ENCODE results near the gene PLXNC1. TPM values are rescaled to one million over a fixed set of nuclear protein-coding genes. Genes with fewer than 3 reads are reported as not detected.

PLXNC1 gene
- total RNA-seq, 1 donor: 40.4 TPM

DNA sequence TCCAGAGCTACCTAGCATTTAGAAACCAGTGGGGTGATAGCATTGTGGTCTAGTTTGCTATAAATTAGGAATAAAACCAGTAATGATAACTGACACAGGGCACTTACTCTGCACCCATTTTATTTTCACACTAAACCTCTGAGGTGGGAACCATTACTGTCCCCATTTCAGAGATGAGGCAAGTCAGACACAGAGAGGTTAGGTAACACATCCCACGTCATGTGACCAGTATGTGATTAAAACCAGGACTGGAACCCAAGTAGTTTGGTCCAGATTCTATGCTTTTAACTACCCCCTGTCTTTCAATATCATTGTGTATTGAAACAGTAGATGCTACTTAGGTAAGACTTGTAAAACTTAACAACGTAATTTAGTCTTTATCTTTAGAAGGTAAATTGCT lies 110.2 kb downstream of the PLXNC1 start:
- H3K9me3 ChIP-seq (ENCODE audit: low read depth, low read length): no peaks in the 10 kb centered on the region
- H3K4me3 ChIP-seq (ENCODE audit: low read length): no peak overlapping the region
- peaks cover 23% of the 10 kb centered on the region for H3K4me1 ChIP-seq (ENCODE audit: insufficient read depth, low read length)
- no peaks in the 10 kb centered on the region for H3K27me3 ChIP-seq (ENCODE audit: insufficient read depth, low read length)

GRCh38 chr12:94260017-94260416 lies 111.6 kb downstream of the PLXNC1 start:
- Histone ChIP-seq H3K9me3 (ENCODE audit: low read depth, low read length) (no peaks in the 10 kb centered on the region), H3K4me1 (ENCODE audit: insufficient read depth, low read length) (peaks cover 32% of the 10 kb centered on the region), H3K4me3 (ENCODE audit: low read length) (no peak overlapping the region), H3K27me3 (ENCODE audit: insufficient read depth, low read length) (no peaks in the 10 kb centered on the region)

DNA sequence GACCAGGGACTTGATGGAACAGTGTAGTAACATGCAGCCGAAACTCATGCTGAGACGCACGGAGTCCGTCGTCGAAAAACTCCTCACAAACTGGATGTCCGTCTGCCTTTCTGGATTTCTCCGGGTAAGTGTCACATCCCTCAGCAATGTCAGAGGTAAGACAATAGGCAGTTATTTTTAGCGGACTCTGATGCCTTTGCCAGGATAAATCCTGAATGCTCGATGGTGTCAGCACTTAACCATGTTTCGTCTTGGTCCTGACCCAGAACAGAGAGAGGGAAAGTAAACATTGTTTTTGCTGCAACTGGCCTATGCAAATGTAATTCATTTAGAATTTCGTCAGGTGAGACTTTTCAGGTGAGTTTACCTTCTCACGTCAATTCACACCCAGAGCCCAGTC lies 112.3 kb downstream of the PLXNC1 start:
- Histone ChIP-seq H3K9me3 (ENCODE audit: low read depth, low read length) (no peaks in the 10 kb centered on the region), H3K4me1 (ENCODE audit: insufficient read depth, low read length) (peaks cover 34% of the 10 kb centered on the region), H3K27me3 (ENCODE audit: insufficient read depth, low read length) (no peaks in the 10 kb centered on the region), H3K4me3 (ENCODE audit: low read length) (no peak overlapping the region)

DNA sequence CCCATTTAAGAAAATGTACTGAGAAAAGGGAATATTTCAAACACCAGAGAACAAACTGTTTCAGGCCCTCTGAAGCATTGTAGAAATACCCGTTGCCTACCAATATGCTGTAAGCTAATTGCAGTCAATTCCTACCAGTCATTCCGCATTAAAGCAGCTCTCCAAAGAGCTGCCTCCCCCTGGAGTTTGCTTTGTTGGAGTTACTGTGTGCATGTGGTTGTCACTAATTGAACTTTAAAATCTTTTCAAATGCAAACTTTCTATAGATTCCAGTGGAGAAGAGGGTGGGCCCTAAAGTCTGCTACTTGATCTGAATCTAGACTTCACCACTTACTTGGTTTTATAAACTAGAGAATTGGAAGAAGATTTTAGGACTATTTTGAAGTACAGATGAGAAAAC lies 112.7 kb downstream of the PLXNC1 start:
- H3K4me1 ChIP-seq (ENCODE audit: insufficient read depth, low read length): peaks cover 38% of the 10 kb centered on the region
- no peaks in the 10 kb centered on the region for H3K9me3 ChIP-seq (ENCODE audit: low read depth, low read length)
- no peaks in the 10 kb centered on the region for H3K27me3 ChIP-seq (ENCODE audit: insufficient read depth, low read length)
- no peak overlapping the region for H3K4me3 ChIP-seq (ENCODE audit: low read length)

DNA sequence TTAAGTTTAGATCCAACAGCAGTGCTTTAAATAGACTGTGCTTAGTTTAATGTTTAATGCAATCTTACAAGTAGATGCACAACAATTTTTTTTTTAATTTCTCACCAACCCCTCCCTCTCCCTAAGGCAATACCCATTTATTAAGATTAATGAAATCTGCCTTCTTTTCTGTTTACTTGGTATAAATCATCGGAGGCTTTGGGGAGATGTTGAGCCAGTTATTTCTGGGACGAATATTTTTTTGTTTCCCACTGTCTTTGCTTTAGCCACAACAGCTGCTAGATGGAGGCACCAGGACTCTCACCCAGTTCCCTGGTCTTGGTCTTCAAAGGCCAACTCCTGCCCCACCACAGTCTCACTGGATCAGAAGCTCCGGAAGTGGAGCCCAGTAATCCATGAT lies 113.4 kb downstream of the PLXNC1 start:
- no peaks in the 10 kb centered on the region for H3K27me3 ChIP-seq (ENCODE audit: insufficient read depth, low read length)
- no peak overlapping the region for H3K4me3 ChIP-seq (ENCODE audit: low read length)
- H3K4me1 ChIP-seq (ENCODE audit: insufficient read depth, low read length): peaks cover 45% of the 10 kb centered on the region
- H3K9me3 ChIP-seq (ENCODE audit: low read depth, low read length): no peaks in the 10 kb centered on the region

DNA sequence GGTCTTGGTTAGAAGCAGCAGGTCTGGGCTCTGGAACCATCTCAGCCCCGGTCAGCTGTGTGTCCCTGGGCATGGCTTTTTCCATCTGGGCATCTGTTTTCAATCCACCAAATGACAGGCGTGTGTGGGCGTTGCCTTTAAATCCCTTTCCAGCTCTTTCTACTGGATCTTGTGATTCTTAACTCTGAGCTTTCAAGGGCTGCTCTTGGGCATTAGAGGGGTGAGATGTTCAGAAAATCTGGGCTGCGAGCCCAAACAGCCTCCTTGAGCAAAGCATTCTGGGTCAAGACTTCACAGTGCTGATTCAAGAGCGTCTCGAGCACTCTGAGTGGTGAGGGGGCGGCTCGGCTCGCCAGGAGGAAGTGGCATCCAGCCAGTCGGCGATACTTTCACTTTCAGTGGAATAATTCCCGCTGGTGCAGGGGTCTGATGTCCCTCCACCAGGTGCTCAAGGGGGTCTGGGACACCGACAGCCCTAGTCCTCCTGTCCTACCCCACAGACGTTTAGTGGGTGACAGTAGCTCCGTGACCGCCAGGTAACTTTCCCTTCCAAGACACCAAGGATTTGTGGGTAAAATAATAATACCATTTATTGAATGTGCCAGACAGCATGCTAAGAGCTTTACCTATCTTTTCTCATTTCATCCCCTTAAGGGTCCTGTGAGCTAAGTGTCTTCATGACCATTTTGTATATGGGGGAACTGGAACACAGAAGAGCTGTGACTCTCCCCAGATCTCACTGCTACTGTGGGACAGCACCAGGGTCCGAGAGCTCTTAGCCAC lies 114.0 kb downstream of the PLXNC1 start:
- H3K9me3 ChIP-seq (ENCODE audit: low read depth, low read length): no peaks in the 10 kb centered on the region
- peak overlapping the region; percentile 56 for H3K4me3 ChIP-seq (ENCODE audit: low read length)
- no peaks in the 10 kb centered on the region for H3K27me3 ChIP-seq (ENCODE audit: insufficient read depth, low read length)
- H3K4me1 ChIP-seq (ENCODE audit: insufficient read depth, low read length): peaks cover 48% of the 10 kb centered on the region

DNA sequence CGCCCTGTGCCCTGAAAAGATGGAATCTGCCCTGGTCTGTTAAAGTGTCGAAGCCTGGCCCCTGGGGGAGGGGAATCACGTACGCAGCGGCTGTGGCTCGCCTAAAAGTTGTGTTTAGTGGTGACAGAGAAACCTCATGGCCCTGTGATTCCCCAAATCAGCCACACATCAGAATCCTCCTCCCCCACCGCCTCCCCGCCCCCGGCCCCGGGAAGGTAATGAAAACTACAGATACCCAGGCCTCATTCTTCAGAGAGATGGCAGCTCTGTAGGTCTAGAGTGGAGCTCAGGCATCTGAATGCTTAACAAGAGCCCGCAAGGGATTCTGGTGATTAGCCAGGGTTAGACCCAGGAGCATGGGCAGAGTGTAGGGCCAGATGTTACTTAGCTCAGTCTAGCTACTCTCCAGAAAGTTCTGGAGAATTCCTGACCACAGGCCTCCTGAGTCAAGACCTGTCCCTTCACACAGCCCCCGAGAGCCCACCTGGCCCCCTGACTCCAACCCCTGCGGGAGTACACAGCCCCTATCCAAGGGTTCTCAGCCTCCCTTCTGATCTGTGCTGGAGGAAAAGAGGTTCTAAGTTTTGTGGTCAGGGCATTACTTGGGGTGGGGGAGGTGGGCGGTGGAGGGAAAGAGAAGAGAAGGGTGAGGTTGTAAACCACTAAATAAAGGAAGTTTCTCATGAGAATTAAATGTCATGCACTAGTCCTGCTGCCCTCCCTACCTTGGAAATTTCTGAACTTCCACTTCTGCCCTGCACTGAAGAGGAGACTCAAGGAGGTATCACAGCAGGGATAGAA lies 114.8 kb downstream of the PLXNC1 start:
- peak overlapping the region; percentile 56 for H3K4me3 ChIP-seq (ENCODE audit: low read length)
- H3K9me3 ChIP-seq (ENCODE audit: low read depth, low read length): no peaks in the 10 kb centered on the region
- peaks cover 56% of the 10 kb centered on the region for H3K4me1 ChIP-seq (ENCODE audit: insufficient read depth, low read length)
- no peaks in the 10 kb centered on the region for H3K27me3 ChIP-seq (ENCODE audit: insufficient read depth, low read length)

- H3K9me3 ChIP-seq (ENCODE audit: low read depth, low read length): no peaks in the 10 kb centered on the region
- no peak overlapping the region for H3K4me3 ChIP-seq (ENCODE audit: low read length)
- H3K27me3 ChIP-seq (ENCODE audit: insufficient read depth, low read length): no peaks in the 10 kb centered on the region
- peaks cover 59% of the 10 kb centered on the region for H3K4me1 ChIP-seq (ENCODE audit: insufficient read depth, low read length)
Measured at GRCh38 chr12:94263905-94264561, 115.7 kb downstream of the PLXNC1 start.

DNA sequence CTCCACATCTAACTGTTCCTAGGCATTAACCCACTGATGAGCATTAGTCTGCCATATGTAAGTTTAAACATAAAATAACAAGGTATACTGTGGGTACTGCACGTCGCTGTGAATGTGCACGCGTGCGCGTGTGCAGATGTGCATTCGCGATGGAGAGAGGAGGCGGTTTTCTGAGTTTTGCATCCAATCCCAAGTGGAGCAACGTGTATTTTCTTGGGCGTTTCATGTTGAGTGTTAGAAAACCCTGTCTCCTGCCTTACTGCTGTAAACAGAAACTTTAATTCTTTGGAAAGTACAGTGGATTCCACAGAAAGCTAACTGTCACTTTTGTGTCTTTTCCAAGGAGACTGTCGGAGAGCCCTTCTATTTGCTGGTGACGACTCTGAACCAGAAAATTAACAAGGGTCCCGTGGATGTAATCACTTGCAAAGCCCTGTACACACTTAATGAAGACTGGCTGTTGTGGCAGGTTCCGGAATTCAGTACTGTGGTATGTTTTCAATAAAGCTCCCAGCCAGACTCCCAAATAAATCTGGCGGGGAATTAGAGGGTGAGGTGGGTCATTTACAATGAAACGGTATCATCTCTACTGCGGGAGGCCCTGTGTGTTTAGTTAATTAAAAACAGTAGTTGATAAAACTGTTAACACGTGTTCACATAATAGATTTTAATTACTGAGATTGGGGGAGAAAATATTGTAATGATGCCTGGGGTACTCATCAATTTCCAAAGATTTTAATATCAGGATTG lies 116.5 kb downstream of the PLXNC1 start:
- Histone ChIP-seq H3K27me3 (ENCODE audit: insufficient read depth, low read length) (no peaks in the 10 kb centered on the region), H3K4me3 (ENCODE audit: low read length) (no peak overlapping the region), H3K4me1 (ENCODE audit: insufficient read depth, low read length) (peaks cover 59% of the 10 kb centered on the region), H3K9me3 (ENCODE audit: low read depth, low read length) (no peaks in the 10 kb centered on the region)

DNA sequence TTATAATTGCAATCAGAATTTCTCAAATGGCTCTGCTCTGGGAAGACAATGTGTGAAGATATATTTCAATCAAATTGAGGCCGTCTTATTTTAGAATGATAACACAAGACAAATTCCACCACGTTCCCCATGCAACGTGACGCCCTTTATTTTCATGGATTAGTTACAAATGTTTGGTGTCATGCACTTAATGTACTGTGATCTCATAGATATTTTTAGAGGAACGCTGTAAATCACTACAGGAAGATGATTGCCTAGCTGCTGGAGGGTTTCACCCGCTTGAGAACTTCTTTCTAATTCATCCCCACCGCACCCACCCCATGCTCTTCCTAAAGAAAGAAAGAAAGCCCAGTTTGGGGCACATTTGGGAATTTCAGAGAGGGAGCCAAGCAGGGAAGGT lies 117.2 kb downstream of the PLXNC1 start:
- Histone ChIP-seq H3K4me3 (ENCODE audit: low read length) (no peak overlapping the region), H3K27me3 (ENCODE audit: insufficient read depth, low read length) (no peaks in the 10 kb centered on the region), H3K4me1 (ENCODE audit: insufficient read depth, low read length) (peaks cover 59% of the 10 kb centered on the region), H3K9me3 (ENCODE audit: low read depth, low read length) (no peaks in the 10 kb centered on the region)

- H3K9me3 ChIP-seq (ENCODE audit: low read depth, low read length): no peaks in the 10 kb centered on the region
- no peaks in the 10 kb centered on the region for H3K27me3 ChIP-seq (ENCODE audit: insufficient read depth, low read length)
- H3K4me1 ChIP-seq (ENCODE audit: insufficient read depth, low read length): peaks cover 62% of the 10 kb centered on the region
- no peak overlapping the region for H3K4me3 ChIP-seq (ENCODE audit: low read length)
Measured at GRCh38 chr12:94265966-94266745, 117.8 kb downstream of the PLXNC1 start.

GRCh38 chr12:94266796-94267536 lies 118.6 kb downstream of the PLXNC1 start:
- Histone ChIP-seq H3K27me3 (ENCODE audit: insufficient read depth, low read length) (no peaks in the 10 kb centered on the region), H3K9me3 (ENCODE audit: low read depth, low read length) (no peaks in the 10 kb centered on the region), H3K4me1 (ENCODE audit: insufficient read depth, low read length) (peaks cover 63% of the 10 kb centered on the region), H3K4me3 (ENCODE audit: low read length) (no peak overlapping the region)

- peaks cover 58% of the 10 kb centered on the region for H3K4me1 ChIP-seq (ENCODE audit: insufficient read depth, low read length)
- no peaks in the 10 kb centered on the region for H3K9me3 ChIP-seq (ENCODE audit: low read depth, low read length)
- H3K4me3 ChIP-seq (ENCODE audit: low read length): no peak overlapping the region
Measured at GRCh38 chr12:94267537-94267872, 119.1 kb downstream of the PLXNC1 start.

More at GRCh38 chr12:94267537-94267872, 119.1 kb downstream of the PLXNC1 start:
- no peaks in the 10 kb centered on the region for H3K27me3 ChIP-seq (ENCODE audit: insufficient read depth, low read length)
